HCT116 (cell line): ENCODE data around the gene ANKRD37. TPM values are rescaled to one million over a fixed set of nuclear protein-coding genes. Genes with fewer than 3 reads are reported as not detected.

Source experiments
- ATAC-seq: fragments of 200-7000 bp; cut with Tn5 transposase; 2 replicates; pipeline ENCODE4 v1.9.1; 2020; ENCODE audit warnings: mild to moderate bottlenecking, moderate library complexity
- BruUV-seq: library from RNA; stranded (reverse); fragments of 400-500 nt; replicated peaks from 2 replicates; lab custom pipeline; 2021; lab: Mats Ljungman, UMichigan
- CTCF ChIA-PET: fragments of 300-600 bp; sonication (Branson Sonifier 250); formaldehyde crosslinking; loops from one replicate; lab custom pipeline; 2021; ENCODE audit warnings: antibody characterized with exemption; lab: Charles Lee
- POLR2A ChIA-PET: fragments of 300-600, 350-600 bp; sonication (Branson Sonifier 250); formaldehyde crosslinking; loops from one replicate; lab custom pipeline; 2021; ENCODE audit warnings: antibody characterized with exemption; lab: Charles Lee
- RAD21 ChIA-PET, 2 experiments: fragments of 300-600 bp; sonication (Branson Sonifier 250); formaldehyde crosslinking; loops; one replicate each; lab custom pipeline; 2023; ENCODE audit warnings: low total read pairs in 2 of 2; ENCODE audit not compliant: uncharacterized antibody in 2 of 2, unreplicated experiment in 2 of 2, low non-redundant PET in 1 of 2; lab: Charles Lee
- DNase-seq: peaks from one replicate; pipeline ENCODE4 v3.0.0-alpha.2; 2010; ENCODE audit warnings: low read depth, low spot score
- H2AFZ ChIP-seq: fragments of 200-600 bp; shearing (Covaris generic), sonication (generic); 2 replicates; pipeline ENCODE4 v1.6.1; 2017; ENCODE audit warnings: low read depth, mixed run types, mixed read lengths, antibody characterized with exemption, low read length; ENCODE audit not compliant: poor library complexity, severe bottlenecking
- H3K27ac ChIP-seq: 2 replicates; pipeline ENCODE4 v1.5.1; 2012; ENCODE audit warnings: low read depth, low read length
- H3K27me3 ChIP-seq: fragments of 200-600 bp; sonication (generic); 2 replicates; pipeline ENCODE4 v1.6.1; 2016; ENCODE audit warnings: mixed run types, low read length, mixed read lengths; ENCODE audit not compliant: insufficient read depth
- H3K36me3 ChIP-seq, 2 experiments: fragments of 200-500 bp in 1 of 2; fragments of 200-600 bp in 1 of 2; sonication (Bioruptor generic) in 1 of 2; sonication (generic) in 1 of 2; 2 replicates each; pipeline versions ENCODE4 v1.5.1 to v1.6.1; 2014 to 2016; ENCODE audit warnings: low read length in 2 of 2, inconsistent platforms in 1 of 2, mixed read lengths in 1 of 2, mixed run types in 1 of 2; ENCODE audit not compliant: insufficient read depth in 2 of 2, control insufficient read depth in 1 of 2
- H3K4me1 ChIP-seq, 2 experiments: fragments of 200-600 bp in 1 of 2; sonication (generic) in 1 of 2; 2 replicates each; pipeline versions ENCODE4 v1.5.1 to v1.6.1; 2012 to 2017; ENCODE audit warnings: low read length in 2 of 2, inconsistent platforms in 1 of 2, mild to moderate bottlenecking in 1 of 2, mixed read lengths in 1 of 2, mixed run types in 1 of 2, moderate library complexity in 1 of 2; ENCODE audit not compliant: insufficient read depth in 2 of 2, control insufficient read depth in 1 of 2
- H3K4me2 ChIP-seq: fragments of 200-600 bp; sonication (generic); 2 replicates; pipeline ENCODE4 v1.6.1; 2017; ENCODE audit warnings: mixed run types, low read length, mixed read lengths
- H3K4me3 ChIP-seq, 2 experiments: fragments of 200-600 bp in 1 of 2; sonication (generic) in 1 of 2; replicated peaks in 1 of 2; 2 replicates each; pipeline ENCODE4 v1.5.1; 2011 to 2016; ENCODE audit warnings: low read length in 2 of 2, control low read depth in 1 of 2, low read depth in 1 of 2, mild to moderate bottlenecking in 1 of 2, mixed read lengths in 1 of 2, mixed run types in 1 of 2
- H3K79me2 ChIP-seq: fragments of 200-600 bp; sonication (generic); 2 replicates; pipeline ENCODE4 v1.6.1; 2017; ENCODE audit warnings: mild to moderate bottlenecking, mixed run types, low read length, moderate library complexity, mixed read lengths; ENCODE audit not compliant: insufficient read depth
- H3K9ac ChIP-seq: fragments of 200-600 bp; sonication (generic); 2 replicates; pipeline ENCODE4 v1.6.1; 2016; ENCODE audit warnings: low read length, mixed read lengths
- H3K9me2 ChIP-seq: fragments of 200-600 bp; sonication (generic), shearing (Covaris generic); 2 replicates; pipeline ENCODE4 v1.6.1; 2017; ENCODE audit warnings: mixed run types, mild to moderate bottlenecking, moderate library complexity; ENCODE audit not compliant: insufficient read depth
- H3K9me3 ChIP-seq, 2 experiments: fragments of 200-500 bp in 1 of 2; fragments of 200-600 bp in 1 of 2; sonication (Bioruptor generic) in 1 of 2; sonication (generic) in 1 of 2; 2 replicates each; pipeline ENCODE4 v1.6.1; 2014 to 2017; ENCODE audit warnings: low read length in 2 of 2, mixed read lengths in 2 of 2, inconsistent platforms in 1 of 2, low read depth in 1 of 2, mild to moderate bottlenecking in 1 of 2, mixed run types in 1 of 2, moderate library complexity in 1 of 2; ENCODE audit not compliant: control insufficient read depth in 1 of 2, insufficient read depth in 1 of 2
- H4K20me1 ChIP-seq: fragments of 200-600 bp; sonication (generic), shearing (Covaris generic); 2 replicates; pipeline ENCODE4 v1.6.1; 2017; ENCODE audit warnings: mixed run types, mild to moderate bottlenecking, moderate library complexity; ENCODE audit not compliant: insufficient read depth
- CBX3 ChIP-seq: IDR thresholded peaks from 2 replicates; pipeline ENCODE4 v1.6.1; 2012; ENCODE audit warnings: low read depth
- CEBPB ChIP-seq: IDR thresholded peaks from 2 replicates; pipeline ENCODE4 v1.6.1; 2012; ENCODE audit warnings: low read depth
- EGR1 ChIP-seq: IDR thresholded peaks from 2 replicates; pipeline ENCODE4 v1.6.1; 2012; ENCODE audit warnings: low read depth
- ELF1 ChIP-seq: IDR thresholded peaks from 2 replicates; pipeline ENCODE4 v1.6.1; 2012; ENCODE audit warnings: low read depth, borderline replicate concordance
- EZH2 ChIP-seq: fragments of 200-600 bp; sonication (generic); IDR thresholded peaks from 2 replicates; pipeline ENCODE4 v1.6.1; 2017; ENCODE audit warnings: antibody characterized with exemption, mixed run types
- EZH2phosphoT487 ChIP-seq: fragments of 200-600 bp; IDR thresholded peaks from 2 replicates; pipeline ENCODE4 v1.6.1; 2018; ENCODE audit warnings: antibody characterized with exemption, borderline replicate concordance
- FOSL1 ChIP-seq: IDR thresholded peaks from 2 replicates; pipeline ENCODE4 v1.6.1; 2012; ENCODE audit warnings: low read depth
- JUND ChIP-seq: IDR thresholded peaks from 2 replicates; pipeline ENCODE4 v1.6.1; 2012
- POLR2A ChIP-seq: IDR thresholded peaks from 2 replicates; pipeline ENCODE4 v1.7.0; 2011; ENCODE audit warnings: borderline replicate concordance; ENCODE audit not compliant: insufficient read depth, insufficient read length; ENCODE audit errors: extremely low read depth
- POLR2AphosphoS5 ChIP-seq: IDR thresholded peaks from 2 replicates; pipeline ENCODE4 v1.6.1; 2011; ENCODE audit warnings: mild to moderate bottlenecking, low read depth, low read length, moderate library complexity
- SIN3A ChIP-seq: IDR thresholded peaks from 2 replicates; pipeline ENCODE4 v1.6.1; 2012; ENCODE audit warnings: low read depth
- SP1 ChIP-seq: IDR thresholded peaks from 2 replicates; pipeline ENCODE4 v1.6.1; 2012; ENCODE audit warnings: low read depth
- TCF7L2 ChIP-seq: IDR thresholded peaks from 2 replicates; pipeline ENCODE4 v1.7.0; 2011; ENCODE audit warnings: borderline replicate concordance, inconsistent platforms; ENCODE audit not compliant: insufficient read depth, insufficient read length; ENCODE audit errors: extremely low read depth
- YY1 ChIP-seq: IDR thresholded peaks from 2 replicates; pipeline ENCODE4 v1.6.1; 2011; ENCODE audit warnings: low read length, low read depth, moderate library complexity, mild to moderate bottlenecking; ENCODE audit not compliant: insufficient replicate concordance; ENCODE audit errors: extremely low read depth
- ZFX ChIP-seq: fragments of 450-650 bp; IDR thresholded peaks from 2 replicates; pipeline ENCODE4 v1.6.1; 2017
- ZNF274 ChIP-seq: fragments of 200-500 bp; sonication (Bioruptor generic); IDR thresholded peaks from 2 replicates; pipeline ENCODE4 v1.6.1; 2014; ENCODE audit warnings: mild to moderate bottlenecking, low read depth, low read length, inconsistent platforms
- intact Hi-C: fragments of 100-400 bp; cut with micrococcal nuclease; formaldehyde crosslinking; loops from 2 replicates; pipeline ENCODE4 v1.10.0; 2022
- total RNA-seq: library from RNA; stranded (reverse); gene quantifications from one replicate; pipeline ENCODE4 v1.2.1, GENCODE V29; 2021; ENCODE audit not compliant: unreplicated experiment
- TF ChIP-seq, protein P1 (sequence below): IDR thresholded peaks from 2 replicates; pipeline ENCODE4 v1.6.1; 2012
- TF ChIP-seq, protein P2 (sequence below), 3 experiments: fragments of 200-600 bp in 1 of 3; sonication (generic) in 1 of 3; IDR thresholded peaks in 2 of 3; conservative IDR thresholded peaks in 1 of 3; 2 replicates each; pipeline ENCODE4 v1.5.1; 2012 to 2017; ENCODE audit warnings: low read depth in 2 of 3, low read length in 2 of 3, antibody characterized with exemption in 1 of 3, borderline replicate concordance in 1 of 3, control low read depth in 1 of 3, mild to moderate bottlenecking in 1 of 3, mixed read lengths in 1 of 3, mixed run types in 1 of 3, moderate library complexity in 1 of 3; ENCODE audit not compliant: insufficient read depth in 1 of 3
- TF ChIP-seq, protein P3 (sequence below): IDR thresholded peaks from 2 replicates; pipeline ENCODE4 v1.6.1; 2011; ENCODE audit warnings: mild to moderate bottlenecking, low read length, moderate library complexity; ENCODE audit not compliant: insufficient replicate concordance; ENCODE audit errors: extremely low read depth
- TF ChIP-seq, protein P4 (sequence below): IDR thresholded peaks from 2 replicates; pipeline ENCODE4 v1.6.1; 2012

The ANKRD37 gene
- total RNA-seq, 1 experiment from 2014 or later: 29.9 TPM

- no peak overlapping the region for H3K4me3 ChIP-seq
- H3K9me3 ChIP-seq: no peaks in the 10 kb centered on the region
- TF ChIP-seq, protein P1, sequence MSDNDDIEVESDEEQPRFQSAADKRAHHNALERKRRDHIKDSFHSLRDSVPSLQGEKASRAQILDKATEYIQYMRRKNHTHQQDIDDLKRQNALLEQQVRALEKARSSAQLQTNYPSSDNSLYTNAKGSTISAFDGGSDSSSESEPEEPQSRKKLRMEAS: no peak
- TF ChIP-seq EZH2: no peak
- TF ChIP-seq, protein P2, sequence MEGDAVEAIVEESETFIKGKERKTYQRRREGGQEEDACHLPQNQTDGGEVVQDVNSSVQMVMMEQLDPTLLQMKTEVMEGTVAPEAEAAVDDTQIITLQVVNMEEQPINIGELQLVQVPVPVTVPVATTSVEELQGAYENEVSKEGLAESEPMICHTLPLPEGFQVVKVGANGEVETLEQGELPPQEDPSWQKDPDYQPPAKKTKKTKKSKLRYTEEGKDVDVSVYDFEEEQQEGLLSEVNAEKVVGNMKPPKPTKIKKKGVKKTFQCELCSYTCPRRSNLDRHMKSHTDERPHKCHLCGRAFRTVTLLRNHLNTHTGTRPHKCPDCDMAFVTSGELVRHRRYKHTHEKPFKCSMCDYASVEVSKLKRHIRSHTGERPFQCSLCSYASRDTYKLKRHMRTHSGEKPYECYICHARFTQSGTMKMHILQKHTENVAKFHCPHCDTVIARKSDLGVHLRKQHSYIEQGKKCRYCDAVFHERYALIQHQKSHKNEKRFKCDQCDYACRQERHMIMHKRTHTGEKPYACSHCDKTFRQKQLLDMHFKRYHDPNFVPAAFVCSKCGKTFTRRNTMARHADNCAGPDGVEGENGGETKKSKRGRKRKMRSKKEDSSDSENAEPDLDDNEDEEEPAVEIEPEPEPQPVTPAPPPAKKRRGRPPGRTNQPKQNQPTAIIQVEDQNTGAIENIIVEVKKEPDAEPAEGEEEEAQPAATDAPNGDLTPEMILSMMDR (IDR thresholded peaks at IDR 0.05 in 2 of 3, conservative IDR thresholded peaks at IDR 0.05 in 1 of 3; ENCODE audit: borderline replicate concordance in 1 of 3, insufficient read depth in 1 of 3, low read depth in 2 of 3, low read length in 2 of 3): no peak
- TF ChIP-seq YY1: no peak
- no peak for TF ChIP-seq EZH2phosphoT487
- no peak for TF ChIP-seq SIN3A
- no peak for TF ChIP-seq POLR2AphosphoS5
- no peak for TF ChIP-seq FOSL1
- no peak for TF ChIP-seq CEBPB
- no peak for TF ChIP-seq TCF7L2
- TF ChIP-seq JUND: no peak
- no peak for TF ChIP-seq POLR2A
- TF ChIP-seq ZNF274: no peak
- no peak for TF ChIP-seq EGR1
- TF ChIP-seq, protein P3, sequence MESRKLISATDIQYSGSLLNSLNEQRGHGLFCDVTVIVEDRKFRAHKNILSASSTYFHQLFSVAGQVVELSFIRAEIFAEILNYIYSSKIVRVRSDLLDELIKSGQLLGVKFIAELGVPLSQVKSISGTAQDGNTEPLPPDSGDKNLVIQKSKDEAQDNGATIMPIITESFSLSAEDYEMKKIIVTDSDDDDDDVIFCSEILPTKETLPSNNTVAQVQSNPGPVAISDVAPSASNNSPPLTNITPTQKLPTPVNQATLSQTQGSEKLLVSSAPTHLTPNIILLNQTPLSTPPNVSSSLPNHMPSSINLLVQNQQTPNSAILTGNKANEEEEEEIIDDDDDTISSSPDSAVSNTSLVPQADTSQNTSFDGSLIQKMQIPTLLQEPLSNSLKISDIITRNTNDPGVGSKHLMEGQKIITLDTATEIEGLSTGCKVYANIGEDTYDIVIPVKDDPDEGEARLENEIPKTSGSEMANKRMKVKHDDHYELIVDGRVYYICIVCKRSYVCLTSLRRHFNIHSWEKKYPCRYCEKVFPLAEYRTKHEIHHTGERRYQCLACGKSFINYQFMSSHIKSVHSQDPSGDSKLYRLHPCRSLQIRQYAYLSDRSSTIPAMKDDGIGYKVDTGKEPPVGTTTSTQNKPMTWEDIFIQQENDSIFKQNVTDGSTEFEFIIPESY: no peak
- TF ChIP-seq, protein P4, sequence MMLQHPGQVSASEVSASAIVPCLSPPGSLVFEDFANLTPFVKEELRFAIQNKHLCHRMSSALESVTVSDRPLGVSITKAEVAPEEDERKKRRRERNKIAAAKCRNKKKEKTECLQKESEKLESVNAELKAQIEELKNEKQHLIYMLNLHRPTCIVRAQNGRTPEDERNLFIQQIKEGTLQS: no peak
- TF ChIP-seq SP1: no peak
- no peak for TF ChIP-seq CBX3
- no peak for TF ChIP-seq ZFX
- TF ChIP-seq ELF1: no peak
- POLR2A ChIA-PET: no interaction called here
- H3K36me3 ChIP-seq: peaks cover 2 to 9% of the 10 kb centered on the region in 2 experiments; a peak in 3 of 4 replicates
- RAD21 ChIA-PET: no interaction called here
- ATAC-seq: no peak
- H3K4me1 ChIP-seq: no peaks in the 10 kb centered on the region
- no peak overlapping the region for H3K9ac ChIP-seq
- intact Hi-C loops: no loop called here
- H3K27me3 ChIP-seq: no peaks in the 10 kb centered on the region
- H3K79me2 ChIP-seq: no peaks in the 10 kb centered on the region
- H3K9me2 ChIP-seq: no peaks in the 10 kb centered on the region
- H4K20me1 ChIP-seq: no peaks in the 10 kb centered on the region
- H2AFZ ChIP-seq: no peak overlapping the region
- no peak overlapping the region for H3K4me2 ChIP-seq
- no peak for DNase-seq
- no peak overlapping the region for H3K27ac ChIP-seq
- CTCF ChIA-PET: no interaction called here
- no TSS peak for BruUV-seq
These were observed 49.6 kb upstream of the ANKRD37 start for GRCh38 chr4:185346975-185347601.
